T-helper 2 cell treated with Interferon-gamma antibody and Interleukin-4, amounts not matched to agents 100 ng/mL and 5 ng/mL, for 36 hours (primary cell): ENCODE measurements around the gene COL13A1. TPM values are rescaled to one million over a fixed set of nuclear protein-coding genes. Genes with fewer than 3 reads are reported as not detected.

Experiments
- intact Hi-C: fragments of 100-400 bp; cut with micrococcal nuclease; formaldehyde crosslinking; loops from one replicate; pipeline ENCODE4 v1.15.1; 2023
- total RNA-seq: library from RNA; stranded (reverse); gene quantifications from 2 replicates; pipeline ENCODE4 v1.2.3, GENCODE V29; 2022

Gene COL13A1
- total RNA-seq, 1 donor from 2014 or later: not detected

DNA sequence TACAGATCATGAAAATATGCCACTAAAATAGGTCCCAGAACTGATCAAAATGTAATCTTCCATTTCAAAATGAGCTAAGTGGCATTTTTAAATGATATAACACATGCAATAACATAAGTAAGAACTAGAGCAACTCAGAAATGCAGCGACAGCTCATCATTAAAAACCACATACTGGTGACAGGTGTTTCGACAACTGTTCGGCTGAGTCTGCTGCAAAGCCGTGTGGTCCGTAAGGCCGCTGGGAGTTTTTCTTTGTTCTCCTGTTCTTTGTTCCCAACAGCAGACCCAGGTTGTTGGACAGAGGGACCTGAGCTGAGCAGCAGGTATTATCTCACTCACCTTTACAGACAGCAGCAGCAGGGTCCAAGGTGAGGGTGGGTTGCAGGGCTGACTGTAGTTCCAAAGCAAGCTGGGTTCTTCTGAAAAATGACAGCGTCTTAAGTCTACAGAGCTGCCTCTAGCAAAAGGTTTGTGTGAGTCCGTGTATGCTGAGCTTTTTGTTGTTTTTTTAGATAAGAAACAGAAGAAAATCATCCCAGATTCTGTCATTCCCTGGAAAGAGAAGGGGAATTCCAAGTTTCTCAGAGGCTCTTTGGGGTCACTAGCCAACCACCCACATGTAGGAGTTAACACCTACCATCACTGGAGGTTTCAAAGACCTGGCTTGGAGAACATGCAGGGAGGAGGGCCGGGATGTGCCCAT lies 205.6 kb downstream of the COL13A1 start:
- intact Hi-C loops: no loop called here

Other genes with a start within 250 kb of the COL13A1 start
- gene NEUROG3, start 228.5 kb upstream of the COL13A1 start, total RNA-seq: not detected in 2 replicates
- 4.5 and 4.8 TPM in 2 replicates for gene FAM241B, start 171.7 kb upstream of the COL13A1 start, total RNA-seq